Panc1 (cell line): ENCODE data around the gene SEMA3D. TPM values are rescaled to one million over a fixed set of nuclear protein-coding genes. Genes with fewer than 3 reads are reported as not detected.

Experiments
- ATAC-seq: fragments of 200-7000 bp; cut with Tn5 transposase; 2 replicates; pipeline ENCODE4 v1.9.1; 2020; ENCODE audit warnings: mild to moderate bottlenecking, moderate library complexity
- BruUV-seq: library from RNA; stranded (reverse); fragments of 400-500 nt; replicated peaks from 2 replicates; lab custom pipeline; 2021; lab: Mats Ljungman, UMichigan
- CTCF ChIA-PET: fragments of 300-600 bp; sonication (Branson Sonifier 250); formaldehyde crosslinking; loops from one replicate; lab custom pipeline; 2022; ENCODE audit warnings: antibody characterized with exemption; lab: Charles Lee
- POLR2A ChIA-PET: fragments of 300-600 bp; sonication (Branson Sonifier 250); formaldehyde crosslinking; loops from one replicate; lab custom pipeline; 2022; ENCODE audit warnings: antibody characterized with exemption; lab: Charles Lee
- DNase-seq: peaks from one replicate; pipeline ENCODE4 v3.0.0-alpha.2; 2010; ENCODE audit warnings: low read depth, low spot score
- H3K27ac ChIP-seq: 2 replicates; pipeline ENCODE4 v1.5.1; 2011; ENCODE audit warnings: mild to moderate bottlenecking, low read length, inconsistent platforms
- H3K27me3 ChIP-seq: fragments of 200-500 bp; sonication (Bioruptor generic); 2 replicates; pipeline ENCODE4 v1.6.0; 2014; ENCODE audit warnings: low read length, inconsistent platforms; ENCODE audit not compliant: control insufficient read depth, insufficient read depth
- H3K36me3 ChIP-seq: fragments of 200-500 bp; sonication (Bioruptor generic); 2 replicates; pipeline ENCODE4 v1.5.1; 2014; ENCODE audit warnings: inconsistent platforms, mild to moderate bottlenecking, low read length, moderate library complexity; ENCODE audit not compliant: control insufficient read depth, insufficient read depth
- H3K4me1 ChIP-seq: 2 replicates; pipeline ENCODE4 v1.5.1; 2011; ENCODE audit warnings: inconsistent platforms, mild to moderate bottlenecking, low read length, moderate library complexity; ENCODE audit not compliant: control insufficient read depth, insufficient read depth
- H3K4me3 ChIP-seq, 2 experiments: 2 replicates each; pipeline ENCODE4 v1.5.1; 2011 to 2012; ENCODE audit warnings: low read depth in 2 of 2, low read length in 2 of 2, mild to moderate bottlenecking in 2 of 2, inconsistent platforms in 1 of 2, moderate library complexity in 1 of 2
- H3K9me3 ChIP-seq: fragments of 200-500 bp; sonication (Bioruptor generic); 2 replicates; pipeline ENCODE4 v1.5.1; 2014; ENCODE audit warnings: low read depth, mild to moderate bottlenecking, inconsistent platforms, low read length, moderate library complexity; ENCODE audit not compliant: control insufficient read depth, insufficient read depth
- POLR2AphosphoS5 ChIP-seq: IDR thresholded peaks from 2 replicates; pipeline ENCODE4 v1.6.1; 2012; ENCODE audit warnings: mild to moderate bottlenecking, low read depth, low read length, moderate library complexity
- REST ChIP-seq, 2 experiments: IDR thresholded peaks; 2 replicates each; pipeline ENCODE4 v1.6.1; 2011 to 2012; ENCODE audit warnings: low read depth in 2 of 2, control low read depth in 1 of 2, low read length in 1 of 2, mild to moderate bottlenecking in 1 of 2, moderate library complexity in 1 of 2; ENCODE audit not compliant: insufficient read depth in 1 of 2
- SIN3A ChIP-seq: IDR thresholded peaks from 2 replicates; pipeline ENCODE4 v1.6.1; 2012; ENCODE audit warnings: low read depth, mild to moderate bottlenecking, low read length, moderate library complexity, borderline replicate concordance; ENCODE audit not compliant: insufficient read depth
- TCF7L2 ChIP-seq: IDR thresholded peaks from 2 replicates; pipeline ENCODE4 v1.6.1; 2011; ENCODE audit warnings: mild to moderate bottlenecking, low read depth, low read length, inconsistent platforms
- in situ Hi-C: cut with HindIII; loops from 2 replicates; pipeline ENCODE4 v1.10.0; 2016; ENCODE audit warnings: low sequenced_read_pairs, low pct_unique_long_range_greater_than_20kb
- intact Hi-C: fragments of 100-400 bp; cut with micrococcal nuclease; formaldehyde crosslinking; loops from one replicate; pipeline ENCODE4 v1.10.0; 2022; ENCODE audit not compliant: unreplicated experiment
- total RNA-seq: library from RNA; stranded (reverse); gene quantifications from one replicate; pipeline ENCODE4 v1.2.1, GENCODE V29; 2021; ENCODE audit not compliant: unreplicated experiment
- TF ChIP-seq, protein P1 (sequence below): fragments of 450-650 bp; IDR thresholded peaks from 2 replicates; pipeline ENCODE4 v1.5.1; 2017; ENCODE audit warnings: mild to moderate bottlenecking

The SEMA3D gene
- total RNA-seq, 1 experiment from 2014 or later = 11.5 TPM

DNA sequence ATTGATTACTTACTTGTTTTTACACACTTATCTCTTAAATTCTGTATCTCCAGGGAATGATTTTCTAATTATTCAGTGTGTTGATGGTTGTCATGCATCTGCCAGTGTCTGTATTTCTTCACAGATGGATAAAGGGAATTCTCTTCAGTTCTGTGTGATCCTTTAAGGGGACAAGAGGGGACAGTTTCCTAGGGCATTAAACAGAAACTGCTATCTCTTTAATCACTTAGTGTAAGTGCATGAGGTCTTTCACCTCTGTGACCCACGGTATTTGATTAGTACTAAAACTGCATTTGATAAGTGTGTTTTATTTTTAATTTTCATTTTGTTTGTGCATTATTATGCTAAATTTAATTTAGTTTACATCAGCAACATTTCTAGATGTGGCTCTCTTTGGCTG lies 26.6 kb upstream of the SEMA3D start:
- in situ Hi-C loops (no loop called here), intact Hi-C loops (no loop called here)
- no peak for TF ChIP-seq TCF7L2
- TF ChIP-seq REST (IDR thresholded peaks at IDR 0.05; ENCODE audit: insufficient read depth in 1 of 2, low read depth in 2 of 2, low read length in 1 of 2) = no peak
- TF ChIP-seq, protein P1, sequence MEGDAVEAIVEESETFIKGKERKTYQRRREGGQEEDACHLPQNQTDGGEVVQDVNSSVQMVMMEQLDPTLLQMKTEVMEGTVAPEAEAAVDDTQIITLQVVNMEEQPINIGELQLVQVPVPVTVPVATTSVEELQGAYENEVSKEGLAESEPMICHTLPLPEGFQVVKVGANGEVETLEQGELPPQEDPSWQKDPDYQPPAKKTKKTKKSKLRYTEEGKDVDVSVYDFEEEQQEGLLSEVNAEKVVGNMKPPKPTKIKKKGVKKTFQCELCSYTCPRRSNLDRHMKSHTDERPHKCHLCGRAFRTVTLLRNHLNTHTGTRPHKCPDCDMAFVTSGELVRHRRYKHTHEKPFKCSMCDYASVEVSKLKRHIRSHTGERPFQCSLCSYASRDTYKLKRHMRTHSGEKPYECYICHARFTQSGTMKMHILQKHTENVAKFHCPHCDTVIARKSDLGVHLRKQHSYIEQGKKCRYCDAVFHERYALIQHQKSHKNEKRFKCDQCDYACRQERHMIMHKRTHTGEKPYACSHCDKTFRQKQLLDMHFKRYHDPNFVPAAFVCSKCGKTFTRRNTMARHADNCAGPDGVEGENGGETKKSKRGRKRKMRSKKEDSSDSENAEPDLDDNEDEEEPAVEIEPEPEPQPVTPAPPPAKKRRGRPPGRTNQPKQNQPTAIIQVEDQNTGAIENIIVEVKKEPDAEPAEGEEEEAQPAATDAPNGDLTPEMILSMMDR = no peak
- no peak for TF ChIP-seq POLR2AphosphoS5
- TF ChIP-seq SIN3A = no peak
- ATAC-seq (no peak), DNase-seq (no peak)
- CTCF ChIA-PET = no interaction called here
- Histone ChIP-seq H3K27ac (no peak overlapping the region), H3K36me3 (no peaks in the 10 kb centered on the region), H3K9me3 (no peaks in the 10 kb centered on the region), H3K4me3 (no peak overlapping the region), H3K4me1 (no peaks in the 10 kb centered on the region), H3K27me3 (no peaks in the 10 kb centered on the region)
- POLR2A ChIA-PET = no interaction called here
- no TSS peak for BruUV-seq

DNA sequence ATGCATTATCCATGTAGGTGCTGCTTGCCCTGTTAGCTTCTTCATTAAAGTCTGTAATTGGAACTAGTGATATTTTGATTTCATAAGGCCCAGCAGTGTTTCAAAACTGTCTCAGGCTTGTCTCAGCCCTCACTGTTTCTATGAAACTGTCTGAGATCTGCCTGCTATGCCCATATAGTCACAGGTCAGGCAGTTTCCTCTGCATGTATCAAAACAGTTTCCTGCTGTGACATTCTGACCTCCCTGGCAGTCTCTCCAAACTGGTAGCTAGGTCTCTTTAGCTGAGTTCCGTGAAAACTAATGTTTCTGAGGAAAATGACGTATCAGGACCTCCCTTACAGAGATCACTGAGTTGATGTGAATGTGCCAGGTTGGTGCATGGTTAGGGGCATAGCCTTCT lies 18.9 kb upstream of the SEMA3D start:
- DNase-seq (no peak), ATAC-seq (no peak)
- H3K4me1 ChIP-seq = no peaks in the 10 kb centered on the region
- CTCF ChIA-PET = no interaction called here
- POLR2A ChIA-PET = no interaction called here
- intact Hi-C loops (no loop called here), in situ Hi-C loops (no loop called here)
- H3K36me3 ChIP-seq = no peaks in the 10 kb centered on the region; the same call in 1 of the 2 replicates
- H3K9me3 ChIP-seq = no peaks in the 10 kb centered on the region
- H3K27ac ChIP-seq = peak overlapping the region; percentile 17; the same call in 1 of the 2 replicates
- TF ChIP-seq, protein P1 = no peak
- TF ChIP-seq TCF7L2 (no peak), REST (IDR thresholded peaks at IDR 0.05; ENCODE audit: insufficient read depth in 1 of 2, low read depth in 2 of 2, low read length in 1 of 2) (no peak), SIN3A (no peak), POLR2AphosphoS5 (no peak)
- no TSS peak for BruUV-seq
- no peaks in the 10 kb centered on the region for H3K27me3 ChIP-seq
- no peak overlapping the region for H3K4me3 ChIP-seq
